NCI-H1105 (cell line): ENCODE results near the gene ABTB2.

Experiments
- DNase-seq: peaks from one replicate; lab custom pipeline; 2025; lab: John Stamatoyannopoulos, UW

ABTB2 gene

GRCh38 chr11:34341931-34342533, 15.8 kb downstream of the ABTB2 start:
- DNase-seq, result no peak

- DNase-seq, result no peak
These were observed 16.7 kb downstream of the ABTB2 start for GRCh38 chr11:34341096-34341495.

GRCh38 chr11:34340653-34341052, 17.2 kb downstream of the ABTB2 start:
- DNase-seq, result no peak

DNA sequence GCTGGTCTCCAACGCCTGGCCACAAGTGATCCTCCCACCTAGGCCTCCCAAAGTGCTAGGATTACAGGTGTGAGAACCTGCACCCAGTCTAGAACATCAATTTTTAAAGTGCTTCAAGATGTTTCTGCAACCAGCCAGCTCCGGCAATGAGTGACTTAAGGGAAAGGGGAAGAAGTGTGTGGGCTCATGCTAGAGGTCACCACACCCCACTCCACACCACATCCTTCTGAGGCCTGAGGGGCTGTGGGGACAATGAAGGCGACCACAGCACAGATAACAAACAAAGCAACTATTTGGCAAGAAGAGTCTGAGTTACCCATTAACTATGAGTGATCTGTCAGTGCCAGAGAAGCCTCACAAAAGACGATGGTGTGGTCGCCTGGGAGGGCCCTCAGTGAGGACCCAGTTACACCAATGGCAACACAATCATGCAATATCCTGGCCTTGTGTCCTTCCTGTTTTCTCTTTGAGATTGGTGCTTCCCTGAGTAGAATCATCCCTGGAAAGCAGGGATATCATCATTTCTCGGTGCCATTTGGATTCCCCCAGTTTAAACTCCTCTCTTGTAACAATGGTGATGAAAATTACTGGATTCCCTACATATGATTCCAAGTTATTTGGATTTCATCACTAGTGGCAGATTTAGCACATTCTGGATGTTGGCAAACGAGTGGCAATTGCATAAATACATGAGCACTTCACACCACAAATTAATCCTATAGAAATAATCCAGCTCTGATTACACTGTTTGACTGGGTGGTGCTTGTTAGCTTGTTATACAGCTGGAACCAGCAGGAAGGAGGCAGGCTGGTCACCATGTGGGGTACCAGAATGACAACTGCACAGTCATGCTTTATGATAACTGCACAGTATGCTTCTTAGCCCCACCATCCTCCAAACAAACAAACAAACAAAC, 18.4 kb downstream of the ABTB2 start:
- DNase-seq, result no peak

DNA sequence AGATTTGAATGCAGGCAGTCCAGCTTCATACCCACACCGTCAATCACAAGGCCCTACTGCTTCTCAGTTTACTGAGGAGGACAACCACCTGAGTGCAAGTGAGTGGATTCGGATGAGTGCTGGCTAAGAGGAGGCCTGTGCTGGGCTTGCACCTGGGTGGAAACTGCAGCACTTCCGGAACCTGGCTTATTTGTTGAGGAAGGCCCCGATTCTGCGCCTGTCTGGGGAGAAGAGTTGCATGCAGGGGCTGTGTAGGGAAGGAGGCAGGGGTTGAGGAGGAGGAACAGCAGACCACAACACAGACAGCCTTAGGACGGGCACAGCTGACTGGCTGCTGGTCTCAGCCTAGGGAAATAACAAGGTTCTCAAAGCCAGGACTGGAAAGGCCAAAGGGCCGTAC, 20.8 kb downstream of the ABTB2 start:
- DNase-seq, result no peak

DNA sequence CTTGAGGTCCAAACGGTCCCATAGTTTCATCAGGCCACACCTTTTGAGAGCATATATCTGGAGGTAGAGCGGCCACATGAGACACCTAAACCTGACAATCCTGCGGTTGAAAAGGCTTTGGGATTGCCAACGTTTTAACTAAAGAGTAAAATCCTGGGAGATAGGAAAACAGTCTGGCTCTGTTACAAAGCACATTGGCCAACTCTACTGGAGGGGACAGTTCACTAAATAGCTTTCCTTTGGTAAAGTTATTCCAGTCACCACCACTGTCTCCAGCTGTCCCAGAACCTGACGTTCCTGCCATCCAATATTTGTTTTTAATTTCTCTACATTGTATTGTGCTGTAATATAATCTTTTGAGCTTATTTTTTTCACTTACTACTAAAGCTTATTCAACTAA, 22.0 kb downstream of the ABTB2 start:
- DNase-seq, result no peak

DNA sequence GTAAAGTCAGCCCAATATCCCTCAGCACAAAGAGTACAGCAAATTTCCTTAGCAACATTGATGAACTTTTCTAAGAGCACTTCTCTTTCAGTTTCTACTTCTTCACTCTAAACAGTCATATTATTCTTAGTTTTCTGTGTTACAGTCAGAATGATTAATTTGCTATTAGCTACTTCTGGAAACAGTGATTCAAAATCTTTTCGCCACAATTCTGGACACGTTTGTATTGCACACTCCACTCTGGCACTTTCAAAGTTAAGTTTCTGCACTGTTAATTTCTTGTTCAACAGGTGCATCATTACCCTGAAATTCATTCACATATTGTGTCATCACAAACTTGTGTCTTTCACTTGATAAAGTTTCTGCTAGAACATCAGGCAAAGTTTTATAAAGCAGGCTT, 22.5 kb downstream of the ABTB2 start:
- no peak for DNase-seq

GRCh38 chr11:34333787-34334186, 24.0 kb downstream of the ABTB2 start:
- no peak for DNase-seq

- no peak for DNase-seq
These were observed 25.3 kb downstream of the ABTB2 start for GRCh38 chr11:34332524-34332923.

- no peak for DNase-seq
These were observed 26.1 kb downstream of the ABTB2 start for GRCh38 chr11:34331736-34332135.

- peak; percentile 70 for DNase-seq
These were observed 26.5 kb downstream of the ABTB2 start for GRCh38 chr11:34331329-34331728.

- DNase-seq, result no peak
These were observed 27.2 kb downstream of the ABTB2 start for GRCh38 chr11:34330653-34331052.

DNA sequence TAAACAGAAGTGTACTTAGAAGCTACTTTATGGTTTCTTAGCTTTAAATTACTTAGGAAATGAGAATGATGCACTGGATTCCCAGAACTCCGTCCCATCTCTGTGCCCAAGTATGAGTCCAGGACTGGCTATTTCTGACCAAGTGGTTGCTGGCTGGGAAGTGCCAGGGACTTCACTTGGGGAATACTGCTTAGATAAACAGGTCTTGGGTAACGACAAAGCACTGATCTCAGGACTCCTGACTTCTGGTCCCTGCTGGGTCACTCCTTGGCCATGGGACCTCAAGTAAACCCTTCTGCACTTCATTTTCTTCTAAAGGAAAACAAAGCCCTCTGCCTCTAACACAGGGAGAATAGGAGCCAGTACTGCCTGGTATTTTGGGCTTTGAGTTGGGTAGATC, 27.9 kb downstream of the ABTB2 start:
- DNase-seq, result no peak

DNA sequence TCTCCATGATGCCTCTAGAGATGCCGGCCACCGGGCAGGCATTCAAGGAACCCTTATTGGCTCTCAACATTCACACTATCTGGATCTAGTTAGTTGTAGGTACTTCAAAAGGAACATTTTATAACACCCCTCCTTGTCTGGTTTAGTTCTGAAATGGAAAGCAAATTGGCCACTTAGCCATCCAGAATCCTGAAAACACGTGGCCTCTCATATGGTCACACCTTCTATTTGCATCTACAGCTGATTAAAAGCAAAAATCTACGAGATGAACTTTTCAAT, 29.2 kb downstream of the ABTB2 start:
- no peak for DNase-seq

DNA sequence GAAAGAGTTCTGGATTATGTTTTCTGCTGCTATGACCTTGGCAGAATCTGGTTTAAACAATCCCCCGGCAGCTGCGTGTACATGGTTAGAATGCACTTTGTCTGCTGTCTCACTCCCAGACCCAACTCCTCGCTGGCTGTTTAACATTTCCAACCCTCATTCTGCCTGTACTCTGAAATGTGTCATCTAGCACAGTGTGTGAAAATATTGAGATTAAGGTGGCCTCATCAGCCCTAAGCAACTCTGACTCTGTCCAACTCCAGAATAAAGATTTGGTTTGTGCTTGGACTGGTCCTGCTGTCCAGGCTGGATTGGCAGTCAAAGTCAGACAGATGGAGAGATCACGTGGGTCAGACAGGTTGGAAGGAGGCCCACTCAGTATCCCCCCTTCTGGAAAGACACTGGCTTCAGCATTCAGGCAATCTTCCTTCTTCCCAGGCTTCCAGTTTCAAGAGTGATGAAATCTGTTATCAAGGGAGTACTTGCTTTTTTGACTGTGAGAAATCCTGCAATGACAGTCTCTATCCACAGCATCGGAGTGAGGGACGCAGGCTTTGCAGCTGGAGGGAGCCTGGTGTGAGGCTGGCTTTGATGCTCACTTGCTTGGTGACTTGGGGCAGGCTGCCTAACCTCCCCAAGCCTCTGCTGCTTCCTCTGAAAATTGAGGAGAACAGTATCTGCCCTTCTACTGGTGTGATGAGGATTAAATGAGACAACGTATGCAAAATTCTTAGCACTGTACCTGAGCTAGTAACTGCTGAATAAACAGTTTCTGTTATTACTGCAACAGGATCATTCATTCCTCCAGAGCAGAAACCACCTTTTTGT, 29.8 kb downstream of the ABTB2 start:
- DNase-seq, result no peak

GRCh38 chr11:34324466-34324865, 33.3 kb downstream of the ABTB2 start:
- no peak for DNase-seq

DNA sequence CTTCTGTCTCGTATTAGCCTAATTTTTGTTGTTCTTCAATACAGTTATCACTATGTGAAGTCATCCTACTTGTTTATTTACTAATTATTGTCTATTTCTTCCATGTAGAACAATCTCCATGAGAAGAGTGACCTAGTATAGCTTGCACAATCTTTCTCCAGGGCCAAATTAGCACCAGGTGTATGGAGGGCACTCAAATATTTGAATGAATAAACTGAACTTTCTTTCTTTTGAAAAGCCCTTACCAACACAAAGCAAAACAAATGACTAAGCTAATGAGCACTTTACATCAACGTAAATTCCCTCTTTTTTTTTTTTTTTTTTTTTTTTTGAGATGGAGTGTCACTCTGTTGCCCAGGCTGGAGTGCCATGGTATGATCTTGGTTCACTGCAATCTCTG, 34.2 kb downstream of the ABTB2 start:
- no peak for DNase-seq

DNA sequence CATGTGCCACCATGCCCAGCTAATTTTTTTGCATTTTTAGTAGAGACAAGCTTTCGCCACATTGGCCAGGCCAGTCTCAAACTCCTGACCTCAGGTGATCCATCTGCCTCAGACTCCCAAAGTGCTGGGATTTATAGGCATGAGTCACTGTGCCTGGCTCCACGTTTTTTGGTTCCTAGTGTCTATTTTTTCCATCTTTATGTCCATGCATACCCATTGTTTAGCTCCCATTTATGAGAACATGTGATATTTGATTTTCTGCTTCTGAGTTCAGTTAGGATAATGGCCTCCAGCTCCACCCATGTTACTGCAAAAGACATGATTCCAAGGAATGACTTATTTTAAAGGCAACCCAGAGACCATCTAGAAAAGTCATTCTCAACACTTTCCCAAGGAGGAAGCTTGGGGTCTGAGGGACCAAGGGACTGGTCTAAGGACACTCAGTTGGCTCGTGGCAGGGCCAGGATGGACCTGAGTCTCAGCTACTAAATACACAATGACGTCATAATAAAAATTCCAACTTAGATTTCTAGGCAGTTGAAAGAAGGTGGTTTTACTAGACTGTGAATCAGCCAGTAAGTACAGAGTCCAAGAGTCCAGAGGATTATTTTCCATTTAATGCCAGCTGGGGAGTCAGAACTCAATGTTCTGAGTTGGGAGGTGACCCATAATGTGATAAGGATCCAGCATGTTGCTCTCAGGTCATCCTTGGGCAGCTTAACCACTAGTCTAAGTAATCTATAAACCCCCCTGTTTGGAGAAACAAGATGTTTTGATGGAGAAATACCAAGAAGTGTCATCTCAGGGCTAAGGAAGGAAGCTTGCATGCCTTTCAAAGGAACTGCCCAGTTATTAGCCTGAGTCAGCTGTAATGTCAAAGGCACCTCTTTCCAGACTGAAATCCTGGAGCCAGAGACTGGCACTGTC, 39.4 kb downstream of the ABTB2 start:
- no peak for DNase-seq

- no peak for DNase-seq
These were observed 40.1 kb downstream of the ABTB2 start for GRCh38 chr11:34317666-34318065.

- no peak for DNase-seq
These were observed 40.8 kb downstream of the ABTB2 start for GRCh38 chr11:34317036-34317360.

DNA sequence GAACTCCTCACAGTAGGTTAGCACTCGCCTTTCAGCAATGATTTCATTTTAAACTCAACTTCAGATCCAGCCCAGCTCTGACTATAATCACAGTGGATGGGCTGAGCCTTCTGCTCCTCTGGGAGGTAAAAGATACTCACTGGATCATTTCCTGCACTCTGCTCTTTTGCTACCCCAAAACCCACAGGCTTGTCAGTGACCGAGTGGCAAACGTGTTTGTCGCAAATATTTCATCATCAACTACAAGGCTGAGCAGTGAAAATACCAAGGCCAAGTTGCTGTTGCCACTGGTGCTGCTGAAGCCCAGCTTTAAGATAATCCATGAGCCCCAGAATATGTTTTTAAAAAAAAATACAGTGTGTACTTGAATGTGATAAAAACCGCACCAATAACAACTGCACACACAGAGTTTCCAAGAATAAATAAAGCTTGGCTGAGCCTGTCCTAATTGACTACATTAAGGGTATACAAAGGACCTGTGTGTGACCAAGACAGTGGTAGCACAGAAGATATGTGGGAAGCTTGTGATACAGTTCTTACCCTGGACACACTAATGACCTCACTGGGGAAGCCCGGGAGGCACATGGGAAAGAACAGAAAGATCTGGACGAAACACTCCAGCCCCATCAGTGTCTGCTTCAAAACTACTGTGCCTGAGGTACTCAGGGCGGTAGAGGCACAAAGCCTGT, 41.3 kb downstream of the ABTB2 start:
- DNase-seq, result no peak
